HFF-Myc (cell line): Measurements from ENCODE around the gene MED25.

Experiments
- DNase-seq: peaks from one replicate; pipeline ENCODE4 v3.0.0-alpha.2; 2011; ENCODE audit warnings: low read depth; ENCODE audit errors: extremely low read depth
- H3K4me3 ChIP-seq: replicated peaks from 2 replicates; pipeline ENCODE4 v1.5.1; 2011; ENCODE audit warnings: low read depth, mild to moderate bottlenecking, control low read depth, low read length
- TF ChIP-seq, protein P1 (sequence below): IDR thresholded peaks from 2 replicates; pipeline ENCODE4 v1.5.1; 2012; ENCODE audit warnings: mild to moderate bottlenecking, low read depth, low read length, control low read depth; ENCODE audit errors: missing control alignments

Gene MED25

DNA sequence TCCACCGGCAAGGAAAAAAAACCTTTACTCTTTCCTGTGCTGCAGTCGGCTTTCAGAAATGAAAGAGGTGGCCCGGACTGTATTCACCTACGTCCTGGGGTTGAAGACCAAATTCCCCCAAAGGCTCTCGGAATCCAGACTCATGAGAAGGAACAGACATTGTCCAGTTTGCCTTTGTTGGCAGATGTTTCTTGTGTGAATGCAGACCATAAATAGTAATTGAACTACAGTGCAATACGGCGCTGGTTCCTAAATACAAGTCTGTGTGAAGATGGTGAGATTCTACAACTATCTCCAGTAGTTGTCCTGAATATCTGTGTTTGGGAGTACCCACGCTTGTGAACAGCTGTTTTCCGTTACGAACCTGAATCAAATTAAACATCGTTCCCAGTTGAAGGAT, 21.6 kb downstream of the MED25 start:
- no peak overlapping the region for H3K4me3 ChIP-seq
- no peak for DNase-seq
- TF ChIP-seq, protein P1, sequence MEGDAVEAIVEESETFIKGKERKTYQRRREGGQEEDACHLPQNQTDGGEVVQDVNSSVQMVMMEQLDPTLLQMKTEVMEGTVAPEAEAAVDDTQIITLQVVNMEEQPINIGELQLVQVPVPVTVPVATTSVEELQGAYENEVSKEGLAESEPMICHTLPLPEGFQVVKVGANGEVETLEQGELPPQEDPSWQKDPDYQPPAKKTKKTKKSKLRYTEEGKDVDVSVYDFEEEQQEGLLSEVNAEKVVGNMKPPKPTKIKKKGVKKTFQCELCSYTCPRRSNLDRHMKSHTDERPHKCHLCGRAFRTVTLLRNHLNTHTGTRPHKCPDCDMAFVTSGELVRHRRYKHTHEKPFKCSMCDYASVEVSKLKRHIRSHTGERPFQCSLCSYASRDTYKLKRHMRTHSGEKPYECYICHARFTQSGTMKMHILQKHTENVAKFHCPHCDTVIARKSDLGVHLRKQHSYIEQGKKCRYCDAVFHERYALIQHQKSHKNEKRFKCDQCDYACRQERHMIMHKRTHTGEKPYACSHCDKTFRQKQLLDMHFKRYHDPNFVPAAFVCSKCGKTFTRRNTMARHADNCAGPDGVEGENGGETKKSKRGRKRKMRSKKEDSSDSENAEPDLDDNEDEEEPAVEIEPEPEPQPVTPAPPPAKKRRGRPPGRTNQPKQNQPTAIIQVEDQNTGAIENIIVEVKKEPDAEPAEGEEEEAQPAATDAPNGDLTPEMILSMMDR, result no peak

DNA sequence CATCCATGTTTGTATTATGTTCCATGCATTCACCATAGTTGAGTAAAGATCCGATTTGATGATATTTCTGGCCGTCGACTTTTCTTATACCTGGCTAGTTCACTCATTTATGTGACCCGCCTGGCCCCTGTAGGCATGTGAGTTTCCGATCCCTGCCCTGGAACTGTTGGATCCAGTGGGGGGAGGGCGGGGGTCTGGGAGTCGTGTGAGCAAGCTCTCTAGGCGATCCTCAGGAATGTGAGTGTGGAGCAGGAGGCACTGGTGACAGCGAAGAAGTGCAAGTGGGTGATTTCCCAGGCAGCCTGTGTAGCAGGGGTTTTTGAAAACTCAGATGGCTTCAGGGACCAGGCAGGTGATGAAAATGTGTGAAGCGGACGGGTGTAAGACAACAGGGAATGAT, 22.2 kb downstream of the MED25 start:
- TF ChIP-seq, protein P1, result no peak
- no peak for DNase-seq
- H3K4me3 ChIP-seq, result no peak overlapping the region

DNA sequence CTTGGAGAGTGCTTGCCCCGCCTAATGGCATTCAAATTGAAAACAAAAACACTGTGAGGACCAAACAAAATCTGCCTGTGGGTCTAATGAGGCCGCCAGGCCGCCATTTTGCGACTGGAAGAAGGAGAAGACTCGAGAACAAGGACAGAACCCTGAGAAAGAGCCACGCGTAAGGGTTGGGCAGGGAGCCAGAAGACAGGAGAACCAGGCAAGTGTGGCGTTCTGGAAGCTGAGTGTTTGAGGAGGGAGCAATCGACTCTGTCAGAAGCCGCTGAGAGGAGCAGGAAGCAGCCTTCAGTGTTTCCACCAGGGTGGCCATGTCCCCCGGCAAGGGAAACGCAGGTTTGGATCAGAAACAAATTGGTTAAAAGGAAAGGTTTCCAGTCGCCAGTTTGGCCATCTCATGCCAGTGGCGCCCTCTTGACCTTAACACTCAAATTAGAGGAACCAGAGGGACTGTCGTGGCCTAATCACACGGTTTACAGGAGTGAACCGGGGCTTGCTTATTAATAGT, 22.7 kb downstream of the MED25 start:
- TF ChIP-seq, protein P1, result no peak
- no peak overlapping the region for H3K4me3 ChIP-seq
- no peak for DNase-seq

GRCh38 chr19:49843265-49843664, 25.2 kb downstream of the MED25 start:
- no peak overlapping the region for H3K4me3 ChIP-seq
- TF ChIP-seq, protein P1, result no peak
- DNase-seq, result no peak

DNA sequence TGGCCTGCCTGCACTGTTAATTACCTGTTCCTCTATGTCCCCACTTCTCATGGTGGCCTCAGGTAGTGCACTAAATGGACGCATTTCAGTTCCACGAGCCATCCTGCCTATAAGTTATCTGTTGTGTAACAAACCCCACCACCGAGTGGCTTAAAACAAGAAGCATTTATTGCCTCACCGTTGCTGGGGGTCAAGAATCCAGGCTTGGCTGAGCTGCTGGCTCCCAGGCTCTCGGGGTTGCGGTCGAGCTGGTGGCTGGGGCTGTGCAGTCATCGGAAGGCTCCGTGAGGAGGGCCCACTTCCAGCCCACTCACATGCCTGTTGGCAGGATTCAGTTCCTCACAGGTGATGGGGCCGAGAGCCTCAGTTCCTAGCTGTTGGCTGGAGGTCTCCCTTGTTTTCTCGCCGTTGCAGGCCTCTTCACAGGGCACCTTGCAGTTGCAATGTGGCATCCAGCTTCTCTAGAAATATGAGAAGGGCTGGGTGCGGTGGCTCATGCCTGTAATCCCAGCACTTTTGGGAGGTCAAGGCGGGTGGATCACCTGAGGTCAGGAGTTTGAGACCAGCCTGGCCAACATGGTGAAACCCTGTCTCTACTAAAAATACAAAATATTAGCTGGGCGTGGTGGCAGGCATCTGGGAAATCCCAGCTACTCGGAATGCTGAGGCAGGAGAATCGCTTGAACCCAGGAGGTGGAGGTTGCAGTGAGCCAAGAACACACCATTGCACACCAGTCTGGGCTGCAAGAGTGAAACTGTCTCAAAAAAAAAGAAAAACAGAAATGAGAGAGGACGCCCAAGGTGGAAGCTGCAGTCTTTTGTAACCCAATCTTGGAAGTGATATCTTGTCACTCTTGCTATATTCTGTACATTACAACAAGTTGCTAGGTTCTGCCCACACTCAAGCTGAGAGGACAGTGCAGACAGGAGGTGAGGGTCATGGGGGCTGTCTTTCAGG, 26.3 kb downstream of the MED25 start:
- DNase-seq, result no peak
- H3K4me3 ChIP-seq, result no peak overlapping the region
- TF ChIP-seq, protein P1, result no peak

DNA sequence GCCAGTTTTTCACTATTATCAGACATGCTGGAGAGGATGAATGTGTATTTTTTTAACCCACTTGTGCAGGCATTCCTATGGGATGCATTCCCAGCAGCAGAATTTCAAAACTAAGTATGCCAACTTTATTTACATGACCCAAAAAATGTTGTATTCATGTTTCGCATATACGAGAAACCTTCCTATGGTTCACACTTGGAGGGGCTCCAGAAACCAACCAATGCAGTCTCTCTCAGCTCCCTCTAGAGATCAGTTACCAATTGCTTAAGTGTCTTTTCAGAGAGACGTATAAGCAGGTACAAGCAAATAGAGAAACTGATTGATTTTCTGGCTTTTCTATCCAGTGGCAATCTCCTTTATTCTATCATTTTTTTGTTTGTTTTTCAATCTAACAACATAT, 27.3 kb downstream of the MED25 start:
- TF ChIP-seq, protein P1, result no peak
- DNase-seq, result no peak
- no peak overlapping the region for H3K4me3 ChIP-seq
